Lower lobe of right lung (tissue), 2 donors: ENCODE measurements around the gene IL1A. TPM values are rescaled to one million over a fixed set of nuclear protein-coding genes. Genes with fewer than 3 reads are reported as not detected.

Source experiments
- ATAC-seq, 2 donors: fragments of 200-7000 bp; cut with Tn5 transposase; one replicate each; pipeline ENCODE4 v1.9.1; 2020 to 2022; ENCODE audit warnings: mild to moderate bottlenecking in 2 of 2, moderate library complexity in 2 of 2
- DNase-seq: peaks from one replicate; pipeline ENCODE4 v3.0.0-alpha.2; 2020
- H3K27ac ChIP-seq: fragments of 200-600 bp; one replicate; pipeline ENCODE4 v1.8.0; 2022
- H3K27me3 ChIP-seq: fragments of 200-600 bp; one replicate; pipeline ENCODE4 v1.8.0; 2022; ENCODE audit warnings: low read depth
- H3K36me3 ChIP-seq: fragments of 200-600 bp; one replicate; pipeline ENCODE4 v1.8.0; 2022; ENCODE audit warnings: mild to moderate bottlenecking
- H3K4me1 ChIP-seq: fragments of 200-600 bp; one replicate; pipeline ENCODE4 v1.8.0; 2022
- H3K4me3 ChIP-seq: fragments of 200-600 bp; one replicate; pipeline ENCODE4 v1.8.0; 2022; ENCODE audit warnings: mild to moderate bottlenecking
- H3K9me3 ChIP-seq: fragments of 200-600 bp; one replicate; pipeline ENCODE4 v1.8.0; 2022
- CTCF ChIP-seq: fragments of 200-600 bp; IDR thresholded peaks from one replicate; pipeline ENCODE4 v1.8.0; 2022; ENCODE audit warnings: antibody characterized with exemption, mild to moderate bottlenecking
- intact Hi-C: fragments of 100-400 bp; cut with DNase I; formaldehyde crosslinking; loops from one replicate; pipeline ENCODE4 v1.11.0; 2022
- total RNA-seq: library from RNA; stranded (reverse); fragmentation: NEBNext Ultra II Directional; extraction: Animal tissue kit (Norgen Biotek cat#: 25700); gene quantifications from one replicate; pipeline ENCODE4 v1.2.1, GENCODE V29; 2021
- donor health status: DM: no; HTN: yes; CAD: no; lungs with severe emphysema.

The IL1A gene
- total RNA-seq, 1 donor from 2014 or later, result 2.1 TPM

DNA sequence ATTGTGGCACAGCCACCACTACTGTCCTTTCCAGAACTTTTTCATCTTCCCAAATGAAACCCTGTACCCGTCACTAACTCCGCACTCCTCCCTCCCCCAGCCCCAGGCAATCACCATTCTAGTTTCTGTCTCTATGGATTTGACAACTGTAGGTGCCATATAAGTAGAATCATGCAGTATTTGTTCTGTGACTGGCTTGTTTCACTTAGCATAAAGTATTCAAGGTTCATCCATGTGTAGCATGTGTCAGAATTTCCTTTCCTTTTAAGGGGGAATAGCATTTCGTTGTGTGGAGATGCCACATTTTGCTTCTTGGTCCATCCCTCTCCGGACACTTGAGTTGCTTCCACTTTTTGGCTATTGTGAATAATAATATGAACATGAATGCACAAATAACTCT is 19.0 kb downstream of the IL1A start:
- H3K27me3 ChIP-seq, result no peaks in the 10 kb centered on the region
- H3K36me3 ChIP-seq, result no peaks in the 10 kb centered on the region
- no peak for DNase-seq
- H3K9me3 ChIP-seq, result no peaks in the 10 kb centered on the region
- intact Hi-C loops, result no loop called here
- no peak overlapping the region for H3K27ac ChIP-seq
- H3K4me3 ChIP-seq, result peak overlapping the region; percentile 85
- no peak for TF ChIP-seq CTCF
- H3K4me1 ChIP-seq, result peaks cover 18% of the 10 kb centered on the region
- no peak for ATAC-seq

DNA sequence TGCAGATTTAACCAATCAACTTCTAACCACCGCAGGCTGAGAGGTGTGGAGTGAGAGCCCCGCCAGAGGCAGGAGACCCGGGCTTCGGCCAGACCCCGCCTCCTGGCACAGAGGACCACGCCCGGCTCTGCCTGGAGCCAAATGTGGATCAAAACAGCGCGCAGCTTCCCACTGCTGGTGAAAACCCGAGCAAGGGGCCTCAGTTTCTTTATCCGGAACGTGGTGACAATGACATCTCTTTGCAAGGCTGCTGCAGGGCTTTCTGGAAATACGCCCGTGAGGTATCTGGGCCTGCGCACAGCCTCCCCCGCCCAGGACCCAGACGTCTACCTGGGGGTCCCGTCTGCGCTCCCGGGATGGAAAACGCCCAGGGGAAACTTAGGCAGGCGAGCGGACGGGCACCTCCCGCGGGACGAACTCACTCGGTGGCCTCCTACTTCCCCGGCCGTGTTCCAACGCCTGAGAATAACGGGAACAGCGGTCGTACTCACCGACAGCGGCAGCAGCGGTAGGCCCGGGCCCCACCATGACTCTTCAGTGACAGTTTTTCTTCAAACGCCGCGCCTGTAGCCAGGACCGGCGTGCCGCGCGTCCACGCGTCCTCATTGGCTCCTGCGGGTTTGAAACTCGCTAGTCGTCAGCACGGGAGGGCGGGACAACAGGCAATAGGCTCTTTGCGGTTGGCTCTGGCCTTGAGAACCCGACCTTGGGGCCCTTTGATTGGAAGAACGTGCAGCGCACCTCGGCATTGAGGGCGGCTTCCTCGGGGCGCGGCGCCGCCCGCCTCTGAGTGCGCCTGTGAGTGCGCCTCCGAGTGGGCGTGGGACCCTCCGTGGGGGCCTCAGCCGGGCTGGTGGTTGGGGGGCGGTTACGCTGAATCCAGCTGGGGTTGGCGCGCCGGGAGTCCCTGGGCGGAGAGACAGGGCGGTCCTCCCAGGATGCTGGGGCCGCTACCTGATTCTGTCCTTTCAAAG is 19.9 kb downstream of the IL1A start, which contains the start of gene CKAP2L:
CKAP2L (minus strand) TSS at position 539 of the 974 bp plus-strand sequence; CDS start at position 528, 11 bp downstream.
- intact Hi-C loops, result no loop called here
- Histone ChIP-seq H3K9me3 (no peaks in the 10 kb centered on the region), H3K27ac (peak within 1 kb of the TSS; percentile 69), H3K36me3 (no peaks in the 10 kb centered on the region), H3K4me3 (peak within 1 kb of the TSS; percentile 85), H3K4me1 (peaks cover 18% of the 10 kb centered on the region), H3K27me3 (no peaks in the 10 kb centered on the region)
- no peak for TF ChIP-seq CTCF
- ATAC-seq, result peak; percentile 100
- peak; percentile 98 for DNase-seq

GRCh38 chr2:112762276-112762675 is 22.0 kb downstream of the IL1A start:
- no peaks in the 10 kb centered on the region for H3K9me3 ChIP-seq
- intact Hi-C loops, result no loop called here
- no peak overlapping the region for H3K27ac ChIP-seq

GRCh38 chr2:112760149-112760548 is 24.1 kb downstream of the IL1A start:
- no peak for ATAC-seq
- no peak overlapping the region for H3K27ac ChIP-seq
- no peaks in the 10 kb centered on the region for H3K36me3 ChIP-seq
- no peak for TF ChIP-seq CTCF
- H3K4me1 ChIP-seq, result peaks cover 10% of the 10 kb centered on the region
- no peak for DNase-seq
- no peaks in the 10 kb centered on the region for H3K27me3 ChIP-seq
- intact Hi-C loops, result no loop called here
- H3K9me3 ChIP-seq, result no peaks in the 10 kb centered on the region
- no peak overlapping the region for H3K4me3 ChIP-seq

More at GRCh38 chr2:112762276-112762675, 22.0 kb downstream of the IL1A start:
- no peak overlapping the region for H3K4me3 ChIP-seq
- no peaks in the 10 kb centered on the region for H3K27me3 ChIP-seq
- ATAC-seq (no peak), DNase-seq (no peak)
- peaks cover 12% of the 10 kb centered on the region for H3K4me1 ChIP-seq
- H3K36me3 ChIP-seq, result no peaks in the 10 kb centered on the region
- TF ChIP-seq CTCF, result no peak

GRCh38 chr2:112758711-112759110 is 25.6 kb downstream of the IL1A start:
- Histone ChIP-seq H3K4me3 (no peak overlapping the region), H3K27me3 (no peaks in the 10 kb centered on the region), H3K9me3 (no peaks in the 10 kb centered on the region), H3K27ac (no peak overlapping the region), H3K36me3 (no peaks in the 10 kb centered on the region), H3K4me1 (no peaks in the 10 kb centered on the region)
- DNase-seq (no peak), ATAC-seq (no peak)
- intact Hi-C loops, result no loop called here
- no peak for TF ChIP-seq CTCF
